Keratinocyte (primary cell): ENCODE results near the gene FAM110A. TPM values are rescaled to one million over a fixed set of nuclear protein-coding genes. Genes with fewer than 3 reads are reported as not detected.

Experiments
- DNase-seq: peaks from one replicate; pipeline ENCODE4 v3.0.0-alpha.2; 2011; ENCODE audit warnings: low read depth, missing footprints, low spot score
- FAIRE-seq: peaks from 2 replicates; lab custom pipeline; 2011; peaks lifted over from hg19 to GRCh38; lab: Jason Lieb, UNC
- H2AFZ ChIP-seq: 2 replicates; pipeline ENCODE4 v1.6.0; 2012; ENCODE audit warnings: low read length, control low read depth, inconsistent platforms; ENCODE audit not compliant: control insufficient read depth
- H3K27ac ChIP-seq: 2 replicates; pipeline ENCODE4 v1.5.1; 2011; ENCODE audit warnings: low read length; ENCODE audit not compliant: control insufficient read depth, insufficient read depth
- H3K27me3 ChIP-seq: 3 replicates; pipeline ENCODE4 v1.6.0; 2011; ENCODE audit warnings: low read length; ENCODE audit not compliant: control insufficient read depth, insufficient read depth; ENCODE audit errors: extremely low read depth
- H3K36me3 ChIP-seq, 2 experiments: 2 replicates in 1 of 2; 3 replicates in 1 of 2; pipeline ENCODE4 v1.5.1; 2011; ENCODE audit warnings: low read length in 2 of 2, mild to moderate bottlenecking in 1 of 2; ENCODE audit not compliant: control insufficient read depth in 2 of 2, insufficient read depth in 2 of 2; ENCODE audit errors: extremely low read depth in 1 of 2
- H3K4me1 ChIP-seq: 3 replicates; pipeline ENCODE4 v1.5.1; 2011; ENCODE audit warnings: low read length; ENCODE audit not compliant: control insufficient read depth, insufficient read depth; ENCODE audit errors: extremely low read depth
- H3K4me2 ChIP-seq: 3 replicates; pipeline ENCODE4 v1.6.0; 2011; ENCODE audit warnings: low read depth, low read length; ENCODE audit not compliant: control insufficient read depth, insufficient read depth; ENCODE audit errors: extremely low read depth
- H3K4me3 ChIP-seq, 3 experiments: fragments of 200-600 bp in 1 of 3; sonication (generic) in 1 of 3; 2 replicates in 2 of 3; 3 replicates in 1 of 3; pipeline ENCODE4 v1.5.1; 2011 to 2016; ENCODE audit warnings: low read length in 3 of 3, mild to moderate bottlenecking in 3 of 3, control low read depth in 2 of 3, inconsistent platforms in 1 of 3, low read depth in 1 of 3, mixed read lengths in 1 of 3, mixed run types in 1 of 3, moderate library complexity in 1 of 3; ENCODE audit not compliant: control insufficient read depth in 2 of 3, insufficient read depth in 2 of 3; ENCODE audit errors: extremely low read depth in 1 of 3
- H3K79me2 ChIP-seq: 2 replicates; pipeline ENCODE4 v1.6.0; 2012; ENCODE audit warnings: low read length; ENCODE audit not compliant: control insufficient read depth, insufficient read depth
- H3K9ac ChIP-seq: 3 replicates; pipeline ENCODE4 v1.6.0; 2011; ENCODE audit warnings: low read length; ENCODE audit not compliant: control insufficient read depth, insufficient read depth; ENCODE audit errors: extremely low read depth
- H3K9me1 ChIP-seq: 3 replicates; pipeline ENCODE4 v1.6.0; 2011; ENCODE audit warnings: low read length; ENCODE audit not compliant: control insufficient read depth, insufficient read depth; ENCODE audit errors: extremely low read depth
- H3K9me3 ChIP-seq: 2 replicates; pipeline ENCODE4 v1.5.1; 2012; ENCODE audit warnings: low read depth, low read length; ENCODE audit not compliant: control insufficient read depth
- H4K20me1 ChIP-seq: 3 replicates; pipeline ENCODE4 v1.6.0; 2011; ENCODE audit warnings: low read length; ENCODE audit not compliant: control insufficient read depth, insufficient read depth; ENCODE audit errors: extremely low read depth
- CTCF ChIP-seq, 3 experiments: IDR thresholded peaks in 1 of 3; conservative IDR thresholded peaks in 1 of 3; optimal IDR thresholded peaks in 1 of 3; 2 replicates in 2 of 3; 3 replicates in 1 of 3; pipeline versions ENCODE3 to v1.5.1; 2011; ENCODE audit warnings: low read length in 3 of 3, mild to moderate bottlenecking in 3 of 3, moderate library complexity in 2 of 3, control low read depth in 1 of 3, inconsistent platforms in 1 of 3; ENCODE audit not compliant: insufficient read depth in 2 of 3; ENCODE audit errors: extremely low read depth in 1 of 3
- EZH2 ChIP-seq: IDR thresholded peaks from one replicate; pipeline ENCODE4 v1.6.1; 2012; ENCODE audit warnings: inconsistent platforms, mild to moderate bottlenecking, low read length, moderate library complexity
- dilution Hi-C: fragments of 300-500 bp; cut with MboI; formaldehyde crosslinking; loops from one replicate; pipeline ENCODE4 v1.7.0; 2020; ENCODE audit warnings: low sequenced_read_pairs; ENCODE audit not compliant: extremely low pct_ligation_motif_present
- polyA plus RNA-seq, 5 experiments: library from polyadenylated mRNA; depleted of rRNA in 3 of 5; stranded (reverse) in 3 of 5; stranded (forward) in 1 of 5; unstranded in 1 of 5; fragments of >200 nt; gene quantifications; 1 replicate in 1 of 5; 2 replicates in 3 of 5; 3 replicates in 1 of 5; pipeline versions ENCODE4 v1.2.1 to v1.2.3, GENCODE V29; 2011 to 2012; ENCODE audit warnings: missing spikeins in 2 of 5, low read depth in 1 of 5, low replicate concordance in 1 of 5

Gene FAM110A
- polyA plus RNA-seq, 1 donor (not counting 4 experiments of a cell fraction or from before 2014, with no cell fraction given), result 12.3 TPM

DNA sequence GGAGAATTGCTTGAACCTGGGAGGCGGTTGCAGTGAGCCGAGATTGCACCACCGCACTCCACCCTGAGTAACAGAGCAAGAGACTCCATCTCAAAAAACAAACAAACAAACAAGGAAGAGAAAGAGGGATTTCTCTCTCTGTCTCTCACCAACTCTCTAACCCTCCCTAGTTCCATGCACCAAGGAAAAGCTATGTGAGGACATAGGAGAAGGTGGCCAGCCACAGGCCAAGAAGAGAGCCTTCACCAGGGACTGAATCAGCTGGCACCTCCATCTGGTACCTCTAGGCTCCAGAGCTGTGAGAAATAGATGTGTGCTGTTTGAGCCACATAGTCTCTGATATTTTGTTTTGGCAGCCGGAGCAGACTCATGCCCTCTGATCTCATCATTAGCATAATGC lies 9.0 kb upstream of the FAM110A start:
- no peaks in the 10 kb centered on the region for H3K9me3 ChIP-seq
- DNase-seq (no peak), FAIRE-seq (no peak)
- H3K79me2 ChIP-seq, result no peaks in the 10 kb centered on the region
- H2AFZ ChIP-seq, result no peak overlapping the region
- no peak overlapping the region for H3K4me2 ChIP-seq
- no peak for TF ChIP-seq CTCF (optimal IDR thresholded peaks at IDR 0.05 in 1 of 3, IDR thresholded peaks at IDR 0.05 in 1 of 3, conservative IDR thresholded peaks at IDR 0.05 in 1 of 3; ENCODE audit: extremely low read depth in 1 of 3, insufficient read depth in 2 of 3, low read length in 3 of 3)
- no peak for TF ChIP-seq EZH2
- H3K27me3 ChIP-seq, result no peaks in the 10 kb centered on the region
- H3K27ac ChIP-seq, result no peak overlapping the region
- H3K9me1 ChIP-seq, result no peaks in the 10 kb centered on the region
- H3K4me1 ChIP-seq, result no peaks in the 10 kb centered on the region
- dilution Hi-C loops, result no loop called here
- H3K36me3 ChIP-seq, result no peaks in the 10 kb centered on the region
- no peaks in the 10 kb centered on the region for H4K20me1 ChIP-seq
- H3K4me3 ChIP-seq, result no peak overlapping the region
- no peak overlapping the region for H3K9ac ChIP-seq

DNA sequence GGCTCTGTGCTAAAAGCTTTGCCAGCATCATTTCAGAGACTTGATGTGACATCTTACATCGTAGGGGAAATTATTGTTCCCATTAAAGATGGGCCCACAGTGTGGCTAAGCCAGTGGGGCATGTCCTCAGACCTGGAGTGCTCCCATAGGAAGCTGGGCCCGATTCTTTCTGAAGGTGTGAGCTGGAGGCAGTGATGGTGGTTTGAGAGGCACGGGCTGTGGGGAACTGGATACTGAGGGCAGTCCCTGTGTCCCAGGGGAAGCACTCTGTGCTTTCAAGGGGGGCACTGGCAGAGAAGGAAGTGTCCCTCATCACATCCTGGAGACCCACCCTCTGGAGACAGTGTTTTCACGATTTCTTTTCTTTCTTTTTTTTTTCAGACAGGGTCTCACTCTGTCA lies 8.6 kb upstream of the FAM110A start:
- TF ChIP-seq EZH2, result no peak
- TF ChIP-seq CTCF (optimal IDR thresholded peaks at IDR 0.05 in 1 of 3, IDR thresholded peaks at IDR 0.05 in 1 of 3, conservative IDR thresholded peaks at IDR 0.05 in 1 of 3; ENCODE audit: extremely low read depth in 1 of 3, insufficient read depth in 2 of 3, low read length in 3 of 3), result no peak
- Histone ChIP-seq H3K9ac (no peak overlapping the region), H3K27me3 (no peaks in the 10 kb centered on the region), H2AFZ (no peak overlapping the region), H3K79me2 (no peaks in the 10 kb centered on the region), H3K27ac (no peak overlapping the region), H3K4me3 (no peak overlapping the region), H3K9me3 (no peaks in the 10 kb centered on the region), H3K36me3 (no peaks in the 10 kb centered on the region), H3K4me2 (no peak overlapping the region), H4K20me1 (no peaks in the 10 kb centered on the region), H3K9me1 (no peaks in the 10 kb centered on the region), H3K4me1 (no peaks in the 10 kb centered on the region)
- dilution Hi-C loops, result no loop called here
- DNase-seq (no peak), FAIRE-seq (no peak)
